Kidney epithelial cell (primary cell): ENCODE data around the gene AFP. TPM values are rescaled to one million over a fixed set of nuclear protein-coding genes. Genes with fewer than 3 reads are reported as not detected.

Experiments
- DNase-seq: peaks from one replicate; pipeline ENCODE4 v3.0.0-alpha.2; 2010; ENCODE audit warnings: low read depth
- H3K27me3 ChIP-seq: 2 replicates; pipeline ENCODE4 v1.6.0; 2011; ENCODE audit warnings: low read length; ENCODE audit not compliant: control insufficient read depth, insufficient read depth
- H3K36me3 ChIP-seq: 2 replicates; pipeline ENCODE4 v1.5.1; 2011; ENCODE audit warnings: low read length; ENCODE audit not compliant: control insufficient read depth, insufficient read depth
- H3K4me3 ChIP-seq: 2 replicates; pipeline ENCODE4 v1.5.1; 2011; ENCODE audit warnings: low read depth, mild to moderate bottlenecking, control low read depth, low read length
- CTCF ChIP-seq: IDR thresholded peaks from 2 replicates; pipeline ENCODE4 v1.5.1; 2011; ENCODE audit warnings: mild to moderate bottlenecking, moderate library complexity, low read length, control low read depth, inconsistent platforms; ENCODE audit not compliant: insufficient read depth, poor library complexity, severe bottlenecking
- total RNA-seq: library from RNA; depleted of rRNA; stranded (reverse); fragments of >200 nt; gene quantifications from 2 replicates; pipeline ENCODE4 v1.2.3, GENCODE V29; 2015

Gene AFP
- total RNA-seq, 1 donor from 2014 or later: not detected

- Histone ChIP-seq H3K4me3 (no peak overlapping the region), H3K36me3 (no peaks in the 10 kb centered on the region), H3K27me3 (no peaks in the 10 kb centered on the region)
- TF ChIP-seq CTCF: no peak
- no peak for DNase-seq
Observed at GRCh38 chr4:73409978-73410548, 26.0 kb upstream of the AFP start.

- H3K4me3 ChIP-seq: no peak overlapping the region
- H3K27me3 ChIP-seq: no peaks in the 10 kb centered on the region
- no peaks in the 10 kb centered on the region for H3K36me3 ChIP-seq
- no peak for DNase-seq
- no peak for TF ChIP-seq CTCF
Observed at GRCh38 chr4:73410916-73411730, 24.9 kb upstream of the AFP start.

- Histone ChIP-seq H3K27me3 (no peaks in the 10 kb centered on the region), H3K4me3 (no peak overlapping the region), H3K36me3 (no peaks in the 10 kb centered on the region)
- TF ChIP-seq CTCF: no peak
- DNase-seq: no peak
Observed at GRCh38 chr4:73411731-73412414, 24.1 kb upstream of the AFP start.

- no peak for TF ChIP-seq CTCF
- no peaks in the 10 kb centered on the region for H3K36me3 ChIP-seq
- no peak for DNase-seq
- no peaks in the 10 kb centered on the region for H3K27me3 ChIP-seq
- no peak overlapping the region for H3K4me3 ChIP-seq
Observed at GRCh38 chr4:73413294-73413755, 22.7 kb upstream of the AFP start.

GRCh38 chr4:73414936-73415271 is 21.1 kb upstream of the AFP start:
- TF ChIP-seq CTCF: no peak
- H3K36me3 ChIP-seq: no peaks in the 10 kb centered on the region
- H3K4me3 ChIP-seq: no peak overlapping the region
- H3K27me3 ChIP-seq: no peaks in the 10 kb centered on the region
- no peak for DNase-seq
